ENCODE data around the gene PASK. TPM values are rescaled to one million over a fixed set of nuclear protein-coding genes. Genes with fewer than 3 reads are reported as not detected.

PASK gene
- total and polyA plus RNA-seq, 2 donors from 2014 or later, result 3.1 to 26.0 TPM

DNA sequence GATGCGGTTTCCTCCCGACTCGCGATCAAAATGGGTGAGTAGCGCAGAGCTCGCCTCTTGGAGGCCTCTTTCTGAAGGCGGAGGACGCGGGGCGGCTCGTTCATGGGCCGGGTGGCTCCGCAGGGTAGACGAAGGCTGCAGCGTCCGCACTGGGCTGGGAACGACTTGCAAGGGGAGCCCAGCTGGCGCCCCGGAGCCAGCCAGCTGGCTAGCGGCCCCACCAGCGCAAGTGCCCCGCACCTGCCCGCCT, 328 bp upstream of the PASK start:
- Histone ChIP-seq H3K27me3 (ENCODE audit: control insufficient read depth, insufficient read depth, low read length) (no peaks in the 10 kb centered on the region), H3K36me3 (ENCODE audit: control insufficient read depth in 2 of 3, insufficient read depth in 3 of 3, low read length in 3 of 3) (peaks cover 0 to 3% (median 3%) of the 10 kb centered on the region in 3 donors), H3K27ac (ENCODE audit: low read depth in 2 of 2, low read length in 2 of 2) (peak overlapping the region in 1 of 2 donors; percentile 27), H3K4me1 (ENCODE audit: control insufficient read depth in 2 of 3, insufficient read depth in 2 of 3, low read depth in 1 of 3, low read length in 3 of 3) (peaks cover 0 to 19% (median 5%) of the 10 kb centered on the region in 3 donors), H3K9me3 (ENCODE audit: control insufficient read depth in 2 of 3, insufficient read depth in 1 of 3, low read length in 3 of 3) (no peaks in the 10 kb centered on the region), H3K4me3 (ENCODE audit: low read length in 3 of 3) (peak overlapping the region; percentile 90 to 97 (median 95)), H3K9ac (ENCODE audit: low read length in 3 of 3) (peak overlapping the region in 1 of 3 donors; percentile 21)
- FAIRE-seq (no peak), DNase-seq (no peak)
- intact Hi-C loops (cut with DNase I), result no loop called here
- TF ChIP-seq, protein P1, sequence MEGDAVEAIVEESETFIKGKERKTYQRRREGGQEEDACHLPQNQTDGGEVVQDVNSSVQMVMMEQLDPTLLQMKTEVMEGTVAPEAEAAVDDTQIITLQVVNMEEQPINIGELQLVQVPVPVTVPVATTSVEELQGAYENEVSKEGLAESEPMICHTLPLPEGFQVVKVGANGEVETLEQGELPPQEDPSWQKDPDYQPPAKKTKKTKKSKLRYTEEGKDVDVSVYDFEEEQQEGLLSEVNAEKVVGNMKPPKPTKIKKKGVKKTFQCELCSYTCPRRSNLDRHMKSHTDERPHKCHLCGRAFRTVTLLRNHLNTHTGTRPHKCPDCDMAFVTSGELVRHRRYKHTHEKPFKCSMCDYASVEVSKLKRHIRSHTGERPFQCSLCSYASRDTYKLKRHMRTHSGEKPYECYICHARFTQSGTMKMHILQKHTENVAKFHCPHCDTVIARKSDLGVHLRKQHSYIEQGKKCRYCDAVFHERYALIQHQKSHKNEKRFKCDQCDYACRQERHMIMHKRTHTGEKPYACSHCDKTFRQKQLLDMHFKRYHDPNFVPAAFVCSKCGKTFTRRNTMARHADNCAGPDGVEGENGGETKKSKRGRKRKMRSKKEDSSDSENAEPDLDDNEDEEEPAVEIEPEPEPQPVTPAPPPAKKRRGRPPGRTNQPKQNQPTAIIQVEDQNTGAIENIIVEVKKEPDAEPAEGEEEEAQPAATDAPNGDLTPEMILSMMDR (IDR thresholded peaks at IDR 0.05; ENCODE audit: borderline replicate concordance, extremely low read depth, insufficient read depth), result no peak

- intact Hi-C loops (cut with DNase I), result no loop called here
- FAIRE-seq (no peak), DNase-seq (peak in 1 of 5 donors; percentile 22)
- TF ChIP-seq, protein P1 (IDR thresholded peaks at IDR 0.05; ENCODE audit: borderline replicate concordance, extremely low read depth, insufficient read depth), result no peak
- Histone ChIP-seq H3K9ac (ENCODE audit: low read length in 3 of 3) (no peak overlapping the region), H3K27ac (ENCODE audit: low read depth in 2 of 2, low read length in 2 of 2) (no peak overlapping the region), H3K4me1 (ENCODE audit: control insufficient read depth in 2 of 3, insufficient read depth in 2 of 3, low read depth in 1 of 3, low read length in 3 of 3) (peaks cover 0 to 19% (median 5%) of the 10 kb centered on the region in 3 donors), H3K9me3 (ENCODE audit: control insufficient read depth in 2 of 3, insufficient read depth in 1 of 3, low read length in 3 of 3) (no peaks in the 10 kb centered on the region), H3K36me3 (ENCODE audit: control insufficient read depth in 2 of 3, insufficient read depth in 3 of 3, low read length in 3 of 3) (no peaks in the 10 kb centered on the region), H3K4me3 (ENCODE audit: low read length in 3 of 3) (peak overlapping the region in 2 of 3 donors; percentile 20 to 97), H3K27me3 (ENCODE audit: control insufficient read depth, insufficient read depth, low read length) (no peaks in the 10 kb centered on the region)
These were observed 1.0 kb downstream of the PASK start for GRCh38 chr2:241148239-241148638.

- no peak overlapping the region for H3K27ac ChIP-seq (ENCODE audit: low read depth in 2 of 2, low read length in 2 of 2)
- H3K36me3 ChIP-seq (ENCODE audit: control insufficient read depth in 2 of 3, insufficient read depth in 3 of 3, low read length in 3 of 3), result no peaks in the 10 kb centered on the region
- H3K9ac ChIP-seq (ENCODE audit: low read length in 3 of 3), result no peak overlapping the region
- TF ChIP-seq, protein P1 (IDR thresholded peaks at IDR 0.05; ENCODE audit: borderline replicate concordance, extremely low read depth, insufficient read depth), result no peak
- peaks cover 0 to 19% (median 5%) of the 10 kb centered on the region in 3 donors for H3K4me1 ChIP-seq (ENCODE audit: control insufficient read depth in 2 of 3, insufficient read depth in 2 of 3, low read depth in 1 of 3, low read length in 3 of 3)
- no peaks in the 10 kb centered on the region for H3K9me3 ChIP-seq (ENCODE audit: control insufficient read depth in 2 of 3, insufficient read depth in 1 of 3, low read length in 3 of 3)
- DNase-seq (peak in 1 of 5 donors; percentile 43), FAIRE-seq (no peak)
- no peaks in the 10 kb centered on the region for H3K27me3 ChIP-seq (ENCODE audit: control insufficient read depth, insufficient read depth, low read length)
- no peak overlapping the region for H3K4me3 ChIP-seq (ENCODE audit: low read length in 3 of 3)
- intact Hi-C loops (cut with DNase I), result no loop called here
These were observed 1.9 kb downstream of the PASK start for GRCh38 chr2:241147336-241147735.

- H3K27ac ChIP-seq (ENCODE audit: low read depth in 2 of 2, low read length in 2 of 2), result no peak overlapping the region
- DNase-seq (no peak), FAIRE-seq (no peak)
- H3K27me3 ChIP-seq (ENCODE audit: control insufficient read depth, insufficient read depth, low read length), result no peaks in the 10 kb centered on the region
- peaks cover 0 to 14% (median 5%) of the 10 kb centered on the region in 3 donors for H3K4me1 ChIP-seq (ENCODE audit: control insufficient read depth in 2 of 3, insufficient read depth in 2 of 3, low read depth in 1 of 3, low read length in 3 of 3)
- H3K36me3 ChIP-seq (ENCODE audit: control insufficient read depth in 2 of 3, insufficient read depth in 3 of 3, low read length in 3 of 3), result no peaks in the 10 kb centered on the region
- H3K4me3 ChIP-seq (ENCODE audit: low read length in 3 of 3), result no peak overlapping the region
- TF ChIP-seq, protein P1 (IDR thresholded peaks at IDR 0.05; ENCODE audit: borderline replicate concordance, extremely low read depth, insufficient read depth), result no peak
- H3K9me3 ChIP-seq (ENCODE audit: control insufficient read depth in 2 of 3, insufficient read depth in 1 of 3, low read length in 3 of 3), result no peaks in the 10 kb centered on the region
- H3K9ac ChIP-seq (ENCODE audit: low read length in 3 of 3), result no peak overlapping the region
- intact Hi-C loops (cut with DNase I), result no loop called here
These were observed 3.0 kb downstream of the PASK start for GRCh38 chr2:241146286-241146685.

Data from kidney (tissue), 14 donors.